Measurements from ENCODE around the gene ARMC3. TPM values are rescaled to one million over a fixed set of nuclear protein-coding genes. Genes with fewer than 3 reads are reported as not detected.

Gene ARMC3
- total RNA-seq, 1 experiment from 2014 or later: 0.09 TPM

DNA sequence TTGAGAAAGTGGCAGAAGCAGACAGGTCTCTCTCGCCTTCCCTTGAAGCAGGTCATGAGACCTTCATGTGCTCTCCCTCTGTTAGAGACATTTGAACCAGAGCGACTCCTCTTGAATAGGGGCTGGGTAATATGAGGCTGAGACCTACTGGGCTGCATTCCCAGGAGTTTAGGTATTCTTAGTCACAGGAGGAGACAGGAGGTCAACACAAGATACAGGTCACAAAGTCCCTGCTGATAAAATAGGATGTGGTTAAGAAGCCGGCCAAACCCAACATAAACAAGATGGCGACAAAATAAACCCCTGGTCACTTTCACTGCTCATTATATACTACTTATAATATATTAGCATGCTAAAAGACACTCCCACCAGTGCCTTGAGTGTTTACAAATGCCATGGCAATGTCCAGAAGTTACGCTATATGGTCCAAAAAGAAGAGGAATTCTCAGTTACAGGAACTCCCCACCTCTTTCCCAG lies 124.0 kb downstream of the ARMC3 start:
- no peak overlapping the region for H2AK5ac ChIP-seq (ENCODE audit: insufficient read length, low read length)
- no peak overlapping the region for H2BK15ac ChIP-seq (ENCODE audit: low read depth, low read length)
- no peak overlapping the region for H3K4ac ChIP-seq (ENCODE audit: low read depth, low read length)
- H3T11ph ChIP-seq (ENCODE audit: low read length): no peak overlapping the region
- no peaks in the 10 kb centered on the region for H3K23me2 ChIP-seq (ENCODE audit: insufficient read length, low read depth, low read length, poor library complexity, severe bottlenecking)
- H3K79me2 ChIP-seq (ENCODE audit: insufficient read depth, low read length): no peaks in the 10 kb centered on the region
- WGBS (ENCODE audit: extremely low coverage, insufficient read length, low lambda C conversion rate): no CpG with 5 or more reads among the region's 5 CpGs
- H3K56ac ChIP-seq (ENCODE audit: insufficient read length, low read depth, low read length): no peak overlapping the region
- no peaks in the 10 kb centered on the region for H3K79me1 ChIP-seq (ENCODE audit: insufficient read depth, low read depth, low read length, poor library complexity, severe bottlenecking)
- H4K20me1 ChIP-seq (ENCODE audit: control insufficient read depth, insufficient read depth, insufficient read length): no peaks in the 10 kb centered on the region
- H3K9me3 Mint-ChIP-seq: no peaks in the 10 kb centered on the region
- H3K4me1 Mint-ChIP-seq: peaks cover 49 to 50% of the 10 kb centered on the region in 2 experiments
- H3K18ac ChIP-seq (ENCODE audit: insufficient read length, low read depth, low read length): no peak overlapping the region
- no peaks in the 10 kb centered on the region; the same call in 1 of the 2 replicates for H3K27me3 Mint-ChIP-seq (ENCODE audit: low read depth)
- peak overlapping the region in 1 of 3 experiments; percentile 78; a peak in 1 of 7 replicates for H3K27ac Mint-ChIP-seq
- H2BK120ac ChIP-seq (ENCODE audit: low read depth, low read length, poor library complexity, severe bottlenecking): no peak overlapping the region
- H3K27ac ChIP-seq (ENCODE audit: insufficient read length, low read depth, low read length): no peak overlapping the region
- no peak overlapping the region for H2AFZ ChIP-seq (ENCODE audit: low read length)
- DNase-seq: no peak
- H3K4me2 ChIP-seq (ENCODE audit: insufficient read depth, insufficient read length, low read length): no peak overlapping the region
- TF ChIP-seq, protein P1, sequence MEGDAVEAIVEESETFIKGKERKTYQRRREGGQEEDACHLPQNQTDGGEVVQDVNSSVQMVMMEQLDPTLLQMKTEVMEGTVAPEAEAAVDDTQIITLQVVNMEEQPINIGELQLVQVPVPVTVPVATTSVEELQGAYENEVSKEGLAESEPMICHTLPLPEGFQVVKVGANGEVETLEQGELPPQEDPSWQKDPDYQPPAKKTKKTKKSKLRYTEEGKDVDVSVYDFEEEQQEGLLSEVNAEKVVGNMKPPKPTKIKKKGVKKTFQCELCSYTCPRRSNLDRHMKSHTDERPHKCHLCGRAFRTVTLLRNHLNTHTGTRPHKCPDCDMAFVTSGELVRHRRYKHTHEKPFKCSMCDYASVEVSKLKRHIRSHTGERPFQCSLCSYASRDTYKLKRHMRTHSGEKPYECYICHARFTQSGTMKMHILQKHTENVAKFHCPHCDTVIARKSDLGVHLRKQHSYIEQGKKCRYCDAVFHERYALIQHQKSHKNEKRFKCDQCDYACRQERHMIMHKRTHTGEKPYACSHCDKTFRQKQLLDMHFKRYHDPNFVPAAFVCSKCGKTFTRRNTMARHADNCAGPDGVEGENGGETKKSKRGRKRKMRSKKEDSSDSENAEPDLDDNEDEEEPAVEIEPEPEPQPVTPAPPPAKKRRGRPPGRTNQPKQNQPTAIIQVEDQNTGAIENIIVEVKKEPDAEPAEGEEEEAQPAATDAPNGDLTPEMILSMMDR (conservative IDR thresholded peaks at IDR 0.05): no peak
- H4K5ac ChIP-seq (ENCODE audit: insufficient read length, low read depth, low read length): no peak overlapping the region
- H3K14ac ChIP-seq (ENCODE audit: insufficient read depth, low read length): no peak overlapping the region
- H2BK12ac ChIP-seq (ENCODE audit: insufficient read length, low read depth, low read length): no peak overlapping the region
- no peak overlapping the region for H2BK5ac ChIP-seq (ENCODE audit: insufficient read length, low read length)
- H3K9me3 ChIP-seq (ENCODE audit: control insufficient read depth, low read depth, low read length): no peaks in the 10 kb centered on the region
- H3K23ac ChIP-seq (ENCODE audit: insufficient read length, low read depth, low read length): no peak overlapping the region
- H3K9ac ChIP-seq (ENCODE audit: extremely low read depth, insufficient read length, low read length): no peak overlapping the region
- no peak overlapping the region for H2BK20ac ChIP-seq (ENCODE audit: low read depth, low read length, poor library complexity, severe bottlenecking)
- H3K36me3 Mint-ChIP-seq (ENCODE audit: insufficient read depth in 1 of 3, low read depth in 3 of 3): no peaks in the 10 kb centered on the region
- no peak overlapping the region for H4K91ac ChIP-seq (ENCODE audit: insufficient read length, low read depth, low read length)
- no peak overlapping the region for H4K8ac ChIP-seq (replicated peaks; ENCODE audit: insufficient read length, low read depth, low read length)
- no peak overlapping the region for H3K4me3 Mint-ChIP-seq
- H3K4me1 ChIP-seq (ENCODE audit: insufficient read depth, low read length): peaks cover 13% of the 10 kb centered on the region
- H3K27me3 ChIP-seq (ENCODE audit: insufficient read depth, low read length): no peaks in the 10 kb centered on the region

All from H9 (cell line).